ENCODE results near the gene USP13.

USP13 gene

GRCh38 chr3:179697736-179698332, 45.0 kb downstream of the USP13 start:
- DNase-seq (ENCODE audit: low read depth), result no peak

DNA sequence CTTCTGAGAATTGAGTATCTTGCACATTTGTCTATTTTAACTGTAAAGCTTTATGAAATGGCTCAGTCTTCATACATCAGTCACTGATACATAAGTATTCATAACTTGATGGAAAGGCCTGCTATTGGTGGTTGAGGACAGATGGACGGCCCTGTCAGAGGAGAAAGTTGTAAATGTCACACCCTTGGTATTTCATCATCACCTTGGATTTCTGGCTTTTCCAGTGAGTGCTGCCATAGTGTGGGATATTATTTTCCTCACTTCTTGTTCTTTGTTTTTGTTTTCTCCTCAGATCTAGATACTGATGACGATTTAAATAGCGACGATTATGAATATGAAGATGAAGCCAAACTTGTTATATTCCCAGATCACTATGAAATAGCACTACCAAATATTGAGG, 47.9 kb downstream of the USP13 start:
- no peak for DNase-seq (ENCODE audit: low read depth)

DNA sequence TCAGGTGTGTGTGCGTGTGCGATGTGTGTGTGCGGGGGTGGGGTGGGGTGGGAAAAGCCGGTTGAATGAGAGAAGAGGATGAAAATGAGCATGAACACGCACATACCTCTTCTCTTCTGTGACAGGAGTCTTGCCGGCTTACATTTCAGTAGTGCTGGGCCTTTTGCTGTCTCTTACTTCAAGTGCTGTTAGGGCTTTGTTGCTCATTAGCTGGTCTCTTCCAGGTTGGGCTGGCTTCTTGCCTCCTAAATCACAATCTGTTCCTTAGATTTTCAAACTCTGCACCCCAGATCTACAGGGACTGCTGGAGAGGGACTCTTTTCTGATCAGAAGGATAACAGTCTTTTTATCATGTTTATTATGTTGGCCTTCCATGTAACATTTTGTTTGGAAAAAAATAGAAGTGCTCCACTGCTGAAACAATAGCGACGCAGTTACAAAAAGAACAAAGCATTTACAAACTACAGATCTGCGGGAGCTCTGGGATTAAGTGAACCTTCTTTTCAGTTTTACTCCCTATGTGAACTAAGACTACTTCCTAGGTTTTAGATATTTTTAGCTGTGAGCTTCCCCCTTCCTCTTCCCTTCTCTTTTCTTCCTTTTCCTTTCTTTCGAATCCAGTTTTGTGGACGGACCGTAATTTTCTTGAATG, 48.5 kb downstream of the USP13 start:
- no peak for DNase-seq (ENCODE audit: low read depth)

DNA sequence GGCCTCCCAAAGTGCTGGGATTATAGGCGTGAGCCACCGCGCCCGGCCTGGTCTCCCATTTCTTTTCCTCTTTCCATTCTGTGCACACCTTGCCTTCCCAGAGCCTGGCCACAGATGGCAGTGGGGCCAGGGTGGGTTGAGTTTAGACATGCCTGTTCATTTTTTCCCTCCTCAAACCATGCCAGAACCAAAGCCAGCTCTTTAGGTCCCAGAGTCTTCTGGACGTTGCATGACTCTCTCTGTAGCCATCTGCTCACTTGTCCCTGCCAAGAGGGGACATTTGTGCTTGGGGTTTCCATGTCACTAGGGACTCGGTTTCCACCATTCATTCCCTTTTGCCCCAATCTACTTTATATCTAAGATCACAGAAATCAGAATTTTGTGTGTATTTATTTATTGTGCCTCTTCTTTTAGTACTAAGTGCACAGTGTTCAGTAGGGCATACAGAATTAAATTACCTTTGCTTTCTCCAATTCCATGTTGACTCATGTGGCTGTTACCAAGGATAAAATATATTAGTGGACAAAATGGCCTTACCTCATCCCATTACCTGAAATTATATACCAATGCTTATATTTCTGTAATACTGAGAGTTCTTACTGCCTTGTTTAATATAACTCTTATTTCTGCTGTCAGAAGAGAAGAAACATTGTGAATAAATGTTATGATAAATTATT, 49.6 kb downstream of the USP13 start:
- no peak for DNase-seq (ENCODE audit: low read depth)

DNA sequence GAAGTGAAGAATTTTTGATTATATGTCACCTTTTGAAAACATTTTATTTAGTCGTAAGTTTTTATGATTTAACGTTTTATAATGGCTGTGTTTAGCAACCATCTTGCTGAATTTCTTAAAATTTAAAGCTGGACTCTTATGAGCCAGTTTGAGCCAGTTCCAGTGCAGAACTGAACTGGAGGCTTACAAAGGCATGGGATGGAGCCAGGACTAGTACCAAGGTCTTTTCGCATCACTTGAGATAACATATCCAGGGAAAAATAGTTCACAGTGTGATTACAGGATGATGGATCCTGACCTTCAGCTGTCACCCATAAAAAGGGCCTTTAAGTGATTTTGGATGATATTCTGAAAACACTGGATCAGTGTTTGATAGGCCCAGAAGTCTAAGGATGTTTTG, 51.0 kb downstream of the USP13 start:
- DNase-seq (ENCODE audit: low read depth), result no peak

DNA sequence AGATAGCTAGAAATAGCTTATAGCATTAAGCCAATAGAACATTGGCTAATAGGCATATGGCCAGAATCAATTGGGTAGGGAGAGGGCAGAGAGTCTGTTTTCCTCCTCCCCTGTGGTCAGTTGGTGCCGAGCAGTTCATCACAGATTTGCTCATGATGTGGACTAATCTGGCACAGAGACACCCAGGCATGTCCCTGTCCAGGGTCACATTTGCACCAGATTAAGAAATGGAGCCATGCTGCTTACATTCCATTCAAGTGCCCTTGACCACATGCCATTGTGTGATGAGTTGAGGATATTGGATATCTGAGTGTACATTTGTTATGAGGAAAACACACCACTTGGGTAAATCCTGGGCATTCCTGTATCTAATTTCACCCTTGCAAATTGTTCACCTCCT, 53.4 kb downstream of the USP13 start:
- DNase-seq (ENCODE audit: low read depth), result no peak

- no peak for DNase-seq (ENCODE audit: low read depth)
Measured at GRCh38 chr3:179710079-179710478, 57.2 kb downstream of the USP13 start.

- DNase-seq (ENCODE audit: low read depth), result no peak
Measured at GRCh38 chr3:179713643-179714090, 60.8 kb downstream of the USP13 start.

DNA sequence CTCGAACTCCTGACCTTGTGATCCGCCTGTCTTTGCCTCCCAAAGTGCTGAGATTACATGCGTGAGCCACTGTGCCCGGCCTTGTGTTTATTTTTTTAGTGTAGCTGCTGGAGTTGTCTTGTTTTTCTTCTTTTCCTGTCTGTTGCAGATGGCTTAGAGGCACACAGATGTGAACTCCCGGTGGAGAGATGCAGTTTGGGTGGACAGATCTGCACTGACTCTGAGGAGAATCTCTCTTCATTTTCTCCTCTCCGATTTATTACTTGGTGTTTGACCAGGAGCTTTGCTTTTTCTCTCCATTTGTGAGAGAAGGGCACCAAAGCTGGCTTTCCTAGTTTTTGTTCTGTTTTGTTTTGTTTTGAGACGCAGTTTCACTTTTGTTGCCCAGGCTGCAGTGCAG, 62.7 kb downstream of the USP13 start:
- no peak for DNase-seq (ENCODE audit: low read depth)

DNA sequence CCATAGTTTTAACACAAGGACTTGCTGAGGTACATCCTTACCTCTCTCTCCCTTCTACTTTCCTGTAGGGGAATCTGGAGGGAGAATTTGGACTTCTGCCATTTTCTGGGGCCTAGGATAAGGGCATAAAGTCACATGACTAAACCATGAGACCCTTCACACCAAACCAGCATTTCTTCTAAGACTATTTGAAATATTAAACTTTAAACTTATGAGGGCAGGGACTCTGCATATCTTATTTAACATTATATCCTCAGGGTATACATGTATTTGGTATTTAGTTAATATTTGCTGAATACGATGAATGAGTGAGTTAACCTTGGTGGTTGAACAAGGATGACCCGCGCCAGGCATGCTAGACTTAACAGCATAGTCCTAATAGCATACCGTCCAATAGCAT, 63.4 kb downstream of the USP13 start:
- DNase-seq (ENCODE audit: low read depth), result no peak

DNA sequence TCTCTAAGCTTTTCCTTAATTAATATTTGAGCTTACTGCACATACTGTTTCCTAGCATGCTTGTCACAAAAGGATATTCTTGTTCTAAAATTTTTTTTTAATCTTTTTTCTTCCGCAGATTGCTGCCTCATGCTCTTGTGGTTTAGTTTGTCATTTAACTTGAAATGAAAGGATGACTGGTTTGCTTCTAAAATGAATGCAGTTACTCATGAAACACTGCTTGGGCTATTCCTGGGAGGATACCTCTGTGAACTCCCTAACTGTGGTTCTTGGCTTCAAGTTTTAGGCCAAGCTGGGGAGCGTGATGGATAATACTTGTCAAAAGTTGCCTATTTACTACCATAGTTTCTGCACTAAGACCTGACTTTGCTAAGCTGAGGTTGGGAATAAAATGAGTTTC, 64.0 kb downstream of the USP13 start:
- no peak for DNase-seq (ENCODE audit: low read depth)

DNA sequence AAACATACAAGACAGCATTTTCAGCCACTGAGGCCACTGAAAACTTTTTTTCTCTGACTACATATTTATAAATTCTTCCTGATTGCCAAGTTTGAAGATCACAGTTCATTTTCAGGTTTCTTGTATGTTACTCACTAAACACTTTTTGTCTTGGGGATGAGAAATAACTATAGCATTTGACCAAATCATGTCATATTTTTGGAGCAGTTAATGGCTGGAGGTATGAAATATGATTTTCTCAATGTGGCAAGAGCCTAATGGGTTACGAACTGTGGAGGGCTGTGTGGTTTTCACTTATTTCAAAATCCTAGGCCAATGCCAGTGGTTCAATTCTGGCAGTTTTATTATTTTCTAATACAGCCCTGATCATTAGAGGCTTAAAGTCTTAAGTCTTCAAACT, 64.4 kb downstream of the USP13 start:
- DNase-seq (ENCODE audit: low read depth), result no peak

GRCh38 chr3:179719048-179719734, 66.4 kb downstream of the USP13 start:
- no peak for DNase-seq (ENCODE audit: low read depth)

GRCh38 chr3:179720196-179720595, 67.4 kb downstream of the USP13 start:
- DNase-seq (ENCODE audit: low read depth), result no peak

GRCh38 chr3:179723617-179724016, 70.8 kb downstream of the USP13 start:
- DNase-seq (ENCODE audit: low read depth), result no peak

- DNase-seq (ENCODE audit: low read depth), result no peak
Measured at GRCh38 chr3:179726075-179726699, 73.3 kb downstream of the USP13 start.

DNA sequence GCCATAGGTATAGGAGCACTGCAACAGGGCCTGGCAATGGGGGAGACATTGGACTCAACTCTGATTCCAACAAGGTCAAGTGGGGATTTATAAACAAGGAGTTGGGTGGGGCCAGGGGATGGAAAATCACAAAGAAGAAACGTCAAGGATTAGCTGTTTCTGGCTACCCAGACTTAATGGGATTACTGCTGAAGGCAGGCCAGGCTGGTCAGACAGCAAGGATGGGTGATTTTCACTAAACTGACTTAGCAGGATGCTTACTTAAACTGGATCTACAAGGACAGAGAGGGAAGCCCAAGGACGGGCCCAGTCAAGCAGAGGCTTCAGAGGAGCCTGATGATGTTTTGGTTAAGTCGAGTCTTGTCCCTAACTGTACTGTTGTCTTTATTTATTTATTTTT, 76.2 kb downstream of the USP13 start:
- no peak for DNase-seq (ENCODE audit: low read depth)

DNA sequence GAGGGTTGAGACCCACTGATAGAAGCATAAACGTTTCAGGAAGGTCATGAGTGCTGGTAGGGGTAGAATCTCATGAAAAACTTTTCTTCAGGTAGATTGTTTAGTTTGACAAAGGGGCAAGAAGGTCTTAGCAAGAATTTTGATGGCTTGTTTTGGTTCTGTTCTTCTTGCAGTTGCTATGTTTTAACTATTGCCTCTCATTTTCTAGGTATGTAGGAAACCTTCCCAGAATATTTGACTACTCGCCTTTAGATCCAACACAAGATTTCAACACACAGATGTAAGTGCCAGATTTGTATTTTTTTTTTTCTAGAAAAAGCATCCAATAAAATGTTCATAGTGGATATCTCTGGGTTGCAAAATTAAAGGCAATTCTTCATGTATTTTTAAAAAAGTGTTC, 77.1 kb downstream of the USP13 start:
- DNase-seq (ENCODE audit: low read depth), result no peak

- DNase-seq (ENCODE audit: low read depth), result no peak
Measured at GRCh38 chr3:179730506-179730905, 77.7 kb downstream of the USP13 start.

DNA sequence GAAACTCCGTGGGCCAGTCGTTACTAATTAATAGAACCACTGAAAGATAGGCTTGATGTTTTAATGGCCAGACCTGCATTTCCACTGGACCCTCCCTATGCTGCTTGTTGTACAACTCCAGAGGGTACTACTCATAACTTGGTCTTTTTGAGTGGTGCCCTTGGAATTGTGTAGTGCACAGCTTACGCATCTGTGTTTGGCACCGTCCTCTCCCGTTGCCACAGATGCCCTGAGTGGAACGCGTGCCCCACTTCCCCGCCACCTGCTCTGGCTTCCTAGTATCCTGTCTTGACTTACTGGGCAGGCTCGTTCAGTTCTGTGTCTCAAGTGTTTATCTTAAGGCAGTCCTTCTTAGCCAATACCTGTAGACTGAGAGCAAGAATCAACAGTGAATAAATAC, 78.7 kb downstream of the USP13 start:
- DNase-seq (ENCODE audit: low read depth), result no peak

DNA sequence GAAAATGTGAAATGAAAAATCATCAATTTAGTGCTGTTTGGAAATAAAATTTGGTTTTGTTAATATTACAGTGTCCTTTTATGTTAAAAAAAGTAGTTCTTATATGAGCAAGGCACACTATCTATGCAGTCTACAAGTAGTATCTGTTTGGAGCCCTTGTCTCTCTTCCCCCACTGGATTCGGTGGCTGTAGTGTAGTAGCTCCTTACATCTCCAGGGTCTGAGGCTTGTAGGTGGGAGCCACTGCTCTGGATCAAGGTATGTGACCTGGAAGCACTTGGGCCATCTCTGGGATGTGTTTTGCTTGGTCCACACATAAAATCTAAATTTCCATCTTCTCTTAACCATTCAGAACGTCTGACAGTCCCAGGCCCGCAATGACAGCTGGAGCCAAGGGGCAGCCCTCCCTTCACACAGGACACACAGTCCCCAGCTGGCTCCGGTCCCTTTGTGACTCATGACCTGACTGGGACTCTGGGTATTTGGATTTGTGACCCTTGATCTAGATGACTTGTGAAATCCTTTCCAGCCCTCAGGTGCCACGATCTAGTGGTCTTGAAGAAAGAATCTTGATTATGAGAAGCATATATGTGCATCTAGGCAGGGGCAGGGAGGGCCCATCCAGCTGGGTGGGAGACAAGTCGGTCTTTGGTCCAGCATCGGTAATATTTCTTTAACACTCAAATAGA, 80.0 kb downstream of the USP13 start:
- no peak for DNase-seq (ENCODE audit: low read depth)

DNA sequence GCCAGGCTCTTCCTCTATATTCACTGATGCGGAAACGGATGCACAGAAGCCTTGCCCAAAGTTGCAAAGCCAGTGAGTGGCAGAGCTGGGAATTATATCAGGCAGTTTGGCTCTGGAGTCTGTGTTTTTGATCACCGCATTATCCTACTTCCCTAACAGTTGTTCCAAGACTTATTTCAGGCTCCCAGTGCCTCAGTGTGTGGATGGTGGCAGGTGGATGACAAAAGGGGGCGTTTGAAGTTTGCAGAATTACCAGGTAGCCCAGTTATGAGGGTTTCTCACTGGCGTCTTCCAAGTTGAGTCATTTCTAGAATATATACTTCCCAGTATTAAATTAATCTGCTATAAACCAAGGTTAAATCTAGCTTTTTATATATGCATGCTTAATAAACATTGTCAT, 81.0 kb downstream of the USP13 start:
- no peak for DNase-seq (ENCODE audit: low read depth)

Data from fibroblast of the conjunctiva (primary cell).